WTC11 (cell line): ENCODE results near the gene GIPR. TPM values are rescaled to one million over a fixed set of nuclear protein-coding genes. Genes with fewer than 3 reads are reported as not detected.
"Not testable (repeated sequence)": the region's sequence is repeated elsewhere in the genome, so short reads cannot be mapped to it uniquely, and the experiment has no call there.

ENCODE experiments used
- ATAC-seq: fragments of 200-7000 bp; cut with Tn5 transposase; 2 replicates; pipeline ENCODE4 v1.10.0; 2021; ENCODE audit warnings: mild to moderate bottlenecking, moderate library complexity
- CTCF ChIA-PET: fragments of 300-600 bp; sonication (Branson Sonifier 250); formaldehyde crosslinking; loops from one replicate; lab custom pipeline; 2021; ENCODE audit warnings: antibody characterized with exemption; lab: Charles Lee
- POLR2A ChIA-PET: fragments of 350-600 bp; sonication (Branson Sonifier 250); formaldehyde crosslinking; loops from one replicate; lab custom pipeline; 2021; ENCODE audit warnings: antibody characterized with exemption; lab: Charles Lee
- DNase-seq: peaks from one replicate; pipeline ENCODE4 v3.0.0; 2021; ENCODE audit warnings: low spot score
- H3K27ac Mint-ChIP-seq: 2 replicates; pipeline ENCODE4 v1.8.0; 2021; ENCODE audit warnings: mixed read lengths
- H3K27me3 Mint-ChIP-seq: 2 replicates; pipeline ENCODE4 v1.8.0; 2021; ENCODE audit warnings: low read depth, mild to moderate bottlenecking, moderate library complexity, mixed read lengths
- H3K36me3 Mint-ChIP-seq: 2 replicates; pipeline ENCODE4 v1.8.0; 2021; ENCODE audit warnings: mixed read lengths
- H3K4me1 Mint-ChIP-seq: 2 replicates; pipeline ENCODE4 v1.8.0; 2022; ENCODE audit warnings: mixed read lengths
- H3K4me3 Mint-ChIP-seq: 2 replicates; pipeline ENCODE4 v1.8.0; 2021; ENCODE audit warnings: mild to moderate bottlenecking, moderate library complexity, mixed read lengths
- H3K9me3 Mint-ChIP-seq: 2 replicates; pipeline ENCODE4 v1.8.0; 2021; ENCODE audit warnings: mixed read lengths
- ATF1 ChIP-seq: sonication (generic); formaldehyde crosslinking; IDR thresholded peaks from 2 replicates; pipeline ENCODE4 v1.8.1; 2023; ENCODE audit warnings: mild to moderate bottlenecking, moderate library complexity, missing genetic modification reagents
- CREM ChIP-seq: sonication (generic); formaldehyde crosslinking; IDR thresholded peaks from 2 replicates; pipeline ENCODE4 v1.8.1; 2022; ENCODE audit warnings: mild to moderate bottlenecking, missing genetic modification reagents, moderate library complexity
- FOXP1 ChIP-seq: sonication (generic); formaldehyde crosslinking; IDR thresholded peaks from 2 replicates; pipeline ENCODE4 v1.8.0; 2022; ENCODE audit warnings: missing genetic modification reagents, mild to moderate bottlenecking, moderate library complexity, borderline replicate concordance
- HMGA2 ChIP-seq: fragments of 250-450 bp; sonication (Bioruptor Pico); IDR thresholded peaks from 2 replicates; pipeline ENCODE4 v1.4.0; 2021; ENCODE audit warnings: mild to moderate bottlenecking, moderate library complexity
- NFATC4 ChIP-seq: fragments of 250-450 bp; sonication (Bioruptor Pico); IDR thresholded peaks from 2 replicates; pipeline ENCODE4 v1.9.0; 2021; ENCODE audit warnings: mild to moderate bottlenecking
- NFE2L1 ChIP-seq: sonication (generic); formaldehyde crosslinking; IDR thresholded peaks from 2 replicates; pipeline ENCODE4 v1.8.1; 2023; ENCODE audit warnings: missing genetic modification reagents
- NR3C1 ChIP-seq: sonication (generic); formaldehyde crosslinking; conservative IDR thresholded peaks from 2 replicates; pipeline ENCODE4 v1.8.1; 2023; ENCODE audit warnings: low read depth, mild to moderate bottlenecking, missing genetic modification reagents
- ZBTB21 ChIP-seq: sonication (generic); formaldehyde crosslinking; IDR thresholded peaks from 2 replicates; pipeline ENCODE4 v1.8.1; 2023; ENCODE audit warnings: mild to moderate bottlenecking, missing genetic modification reagents, borderline replicate concordance
- ZNF121 ChIP-seq: sonication (generic); formaldehyde crosslinking; IDR thresholded peaks from 2 replicates; pipeline ENCODE4 v1.8.0; 2023; ENCODE audit warnings: missing genetic modification reagents
- ZNF219 ChIP-seq: sonication (generic); formaldehyde crosslinking; IDR thresholded peaks from 2 replicates; pipeline ENCODE4 v1.8.0; 2023; ENCODE audit warnings: missing genetic modification reagents, mild to moderate bottlenecking, borderline replicate concordance
- ZNF263 ChIP-seq: sonication (generic); formaldehyde crosslinking; IDR thresholded peaks from 2 replicates; pipeline ENCODE4 v1.8.1; 2022; ENCODE audit warnings: low read depth, mild to moderate bottlenecking, moderate library complexity, missing genetic modification reagents
- ZNF671 ChIP-seq: fragments of 250-450 bp; sonication (Bioruptor Pico); IDR thresholded peaks from 2 replicates; pipeline ENCODE4 v1.8.0; 2021; ENCODE audit warnings: mild to moderate bottlenecking
- total RNA-seq: library from RNA; stranded (reverse); gene quantifications from 3 replicates; pipeline ENCODE4 v1.2.3, GENCODE V29; 2021
- TF ChIP-seq, protein P1 (sequence below): sonication (generic); formaldehyde crosslinking; IDR thresholded peaks from 2 replicates; pipeline ENCODE4 v1.8.1; 2023; ENCODE audit warnings: mild to moderate bottlenecking, missing genetic modification reagents, borderline replicate concordance
- TF ChIP-seq, protein P2 (sequence below): sonication (generic); formaldehyde crosslinking; IDR thresholded peaks from 2 replicates; pipeline ENCODE4 v1.8.1; 2022; ENCODE audit warnings: missing genetic modification reagents, borderline replicate concordance
- TF ChIP-seq, protein P3 (sequence below): sonication (generic); formaldehyde crosslinking; IDR thresholded peaks from 2 replicates; pipeline ENCODE4 v1.8.0; 2023; ENCODE audit warnings: mild to moderate bottlenecking, missing genetic modification reagents
- TF ChIP-seq, protein P4 (sequence below): sonication (generic); formaldehyde crosslinking; IDR thresholded peaks from 2 replicates; pipeline ENCODE4 v1.8.0; 2022; ENCODE audit warnings: mild to moderate bottlenecking, missing genetic modification reagents
- TF ChIP-seq, protein P5 (sequence below): sonication (generic); formaldehyde crosslinking; IDR thresholded peaks from 2 replicates; pipeline ENCODE4 v1.8.0; 2022; ENCODE audit warnings: mild to moderate bottlenecking, missing genetic modification reagents

GIPR gene
- total RNA-seq, 1 experiment from 2014 or later = 1.8 TPM

DNA sequence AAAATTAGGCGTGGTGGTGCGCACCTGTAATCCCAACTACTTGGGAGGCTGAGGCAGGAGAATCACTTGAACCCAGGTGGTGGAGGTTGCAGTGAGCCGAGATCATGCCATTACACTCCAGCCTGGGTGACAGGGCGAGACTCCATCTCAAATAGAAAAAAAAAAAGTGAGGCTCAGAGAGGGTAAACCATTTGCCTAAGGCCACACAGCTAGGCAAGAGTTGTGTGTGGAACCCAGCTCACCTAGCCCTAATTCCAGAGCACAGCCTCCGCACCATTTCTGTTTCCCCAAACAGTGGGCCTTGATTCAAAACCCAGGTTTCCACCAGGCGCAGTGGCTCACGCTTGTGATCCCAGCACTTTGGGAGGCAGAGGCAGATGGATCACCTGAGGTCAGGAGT, 39.8 kb upstream of the GIPR start:
- H3K27me3 Mint-ChIP-seq, DNase-seq, CTCF ChIA-PET, ATAC-seq, H3K4me3 Mint-ChIP-seq, H3K9me3 Mint-ChIP-seq, H3K27ac Mint-ChIP-seq, POLR2A ChIA-PET: not testable (repeated sequence)
- peaks cover 18% of the 10 kb centered on the region for H3K4me1 Mint-ChIP-seq
- H3K36me3 Mint-ChIP-seq = peaks cover 11% of the 10 kb centered on the region

DNA sequence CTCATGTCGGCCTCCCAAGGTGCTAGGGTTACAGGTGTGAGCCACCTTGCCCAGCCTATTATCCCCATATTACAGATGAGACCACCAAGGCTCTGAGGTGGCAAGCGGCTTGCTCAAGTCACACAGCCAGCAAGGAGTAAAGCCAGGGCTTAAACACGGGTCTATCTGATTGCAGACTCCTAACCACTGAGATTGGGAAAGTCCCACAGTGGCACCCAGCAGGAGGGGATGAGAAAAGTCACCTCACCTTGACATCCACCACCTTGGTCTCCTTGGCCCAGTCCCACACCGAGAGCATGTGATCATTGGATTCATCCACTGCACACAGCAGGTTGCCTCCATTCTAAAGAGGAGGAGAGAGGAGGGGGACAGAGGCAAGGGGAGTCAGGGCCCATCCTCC, 38.3 kb upstream of the GIPR start:
- Mint-ChIP-seq H3K9me3 (no peaks in the 10 kb centered on the region), H3K4me1 (peaks cover 18% of the 10 kb centered on the region), H3K27ac (no peak overlapping the region), H3K27me3 (no peaks in the 10 kb centered on the region; the same call in 1 of the 2 replicates), H3K4me3 (no peak overlapping the region), H3K36me3 (peaks cover 6% of the 10 kb centered on the region)
- no peak for DNase-seq
- CTCF ChIA-PET = interaction anchor here (6.2 kb wide), 1 partner anchor 13 kb away, joined by 47 read pairs; no protein-coding TSS in a partner anchor
- POLR2A ChIA-PET = no interaction called here
- no peak for ATAC-seq
- no peak for TF ChIP-seq NFE2L1 (CRISPR knock-in tag)
- TF ChIP-seq HMGA2 (CRISPR knock-in tag) = no peak
- TF ChIP-seq, protein P1, sequence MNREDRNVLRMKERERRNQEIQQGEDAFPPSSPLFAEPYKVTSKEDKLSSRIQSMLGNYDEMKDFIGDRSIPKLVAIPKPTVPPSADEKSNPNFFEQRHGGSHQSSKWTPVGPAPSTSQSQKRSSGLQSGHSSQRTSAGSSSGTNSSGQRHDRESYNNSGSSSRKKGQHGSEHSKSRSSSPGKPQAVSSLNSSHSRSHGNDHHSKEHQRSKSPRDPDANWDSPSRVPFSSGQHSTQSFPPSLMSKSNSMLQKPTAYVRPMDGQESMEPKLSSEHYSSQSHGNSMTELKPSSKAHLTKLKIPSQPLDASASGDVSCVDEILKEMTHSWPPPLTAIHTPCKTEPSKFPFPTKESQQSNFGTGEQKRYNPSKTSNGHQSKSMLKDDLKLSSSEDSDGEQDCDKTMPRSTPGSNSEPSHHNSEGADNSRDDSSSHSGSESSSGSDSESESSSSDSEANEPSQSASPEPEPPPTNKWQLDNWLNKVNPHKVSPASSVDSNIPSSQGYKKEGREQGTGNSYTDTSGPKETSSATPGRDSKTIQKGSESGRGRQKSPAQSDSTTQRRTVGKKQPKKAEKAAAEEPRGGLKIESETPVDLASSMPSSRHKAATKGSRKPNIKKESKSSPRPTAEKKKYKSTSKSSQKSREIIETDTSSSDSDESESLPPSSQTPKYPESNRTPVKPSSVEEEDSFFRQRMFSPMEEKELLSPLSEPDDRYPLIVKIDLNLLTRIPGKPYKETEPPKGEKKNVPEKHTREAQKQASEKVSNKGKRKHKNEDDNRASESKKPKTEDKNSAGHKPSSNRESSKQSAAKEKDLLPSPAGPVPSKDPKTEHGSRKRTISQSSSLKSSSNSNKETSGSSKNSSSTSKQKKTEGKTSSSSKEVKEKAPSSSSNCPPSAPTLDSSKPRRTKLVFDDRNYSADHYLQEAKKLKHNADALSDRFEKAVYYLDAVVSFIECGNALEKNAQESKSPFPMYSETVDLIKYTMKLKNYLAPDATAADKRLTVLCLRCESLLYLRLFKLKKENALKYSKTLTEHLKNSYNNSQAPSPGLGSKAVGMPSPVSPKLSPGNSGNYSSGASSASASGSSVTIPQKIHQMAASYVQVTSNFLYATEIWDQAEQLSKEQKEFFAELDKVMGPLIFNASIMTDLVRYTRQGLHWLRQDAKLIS (CRISPR knock-in tag) = no peak
- TF ChIP-seq, protein P2, sequence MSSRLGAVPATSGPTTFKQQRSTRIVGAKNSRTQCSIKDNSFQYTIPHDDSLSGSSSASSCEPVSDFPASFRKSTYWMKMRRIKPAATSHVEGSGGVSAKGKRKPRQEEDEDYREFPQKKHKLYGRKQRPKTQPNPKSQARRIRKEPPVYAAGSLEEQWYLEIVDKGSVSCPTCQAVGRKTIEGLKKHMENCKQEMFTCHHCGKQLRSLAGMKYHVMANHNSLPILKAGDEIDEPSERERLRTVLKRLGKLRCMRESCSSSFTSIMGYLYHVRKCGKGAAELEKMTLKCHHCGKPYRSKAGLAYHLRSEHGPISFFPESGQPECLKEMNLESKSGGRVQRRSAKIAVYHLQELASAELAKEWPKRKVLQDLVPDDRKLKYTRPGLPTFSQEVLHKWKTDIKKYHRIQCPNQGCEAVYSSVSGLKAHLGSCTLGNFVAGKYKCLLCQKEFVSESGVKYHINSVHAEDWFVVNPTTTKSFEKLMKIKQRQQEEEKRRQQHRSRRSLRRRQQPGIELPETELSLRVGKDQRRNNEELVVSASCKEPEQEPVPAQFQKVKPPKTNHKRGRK (CRISPR knock-in tag) = no peak
- no peak for TF ChIP-seq FOXP1
- TF ChIP-seq ZBTB21 (CRISPR knock-in tag) = no peak
- TF ChIP-seq ZNF671 = no peak
- TF ChIP-seq ATF1 (CRISPR knock-in tag) = no peak
- no peak for TF ChIP-seq ZNF263 (CRISPR knock-in tag)
- TF ChIP-seq NFATC4 = no peak
- TF ChIP-seq ZNF219 (CRISPR knock-in tag) = no peak

DNA sequence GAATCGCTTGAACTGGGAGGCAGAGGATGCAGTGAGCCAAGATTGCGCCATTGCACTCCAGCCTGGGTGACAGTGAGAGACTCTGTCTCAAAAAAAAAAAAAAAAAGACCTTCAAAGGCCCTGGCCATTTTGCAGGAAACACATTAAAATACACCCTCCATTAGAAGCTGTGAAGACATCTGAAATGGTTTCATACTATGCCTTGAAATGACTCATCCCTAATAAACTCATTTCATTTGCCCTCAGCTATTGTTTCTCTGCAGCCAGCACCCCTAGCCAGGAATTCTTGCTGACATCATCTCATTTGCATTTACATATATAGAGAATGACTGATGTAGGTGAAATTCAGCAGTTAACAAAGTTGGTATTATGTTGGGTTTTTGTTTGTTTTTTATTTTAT, 37.6 kb upstream of the GIPR start:
- H3K4me3 Mint-ChIP-seq = no peak overlapping the region
- ATAC-seq (no peak), DNase-seq (no peak)
- no peaks in the 10 kb centered on the region for H3K9me3 Mint-ChIP-seq
- peaks cover 18% of the 10 kb centered on the region for H3K4me1 Mint-ChIP-seq
- ChIA-PET POLR2A (interaction anchor here (0.7 kb wide), 2 partner anchors 75 to 267 kb away, joined by 4 to 7 read pairs; no protein-coding TSS in a partner anchor), CTCF (interaction anchor here (0.6 to 6.2 kb wide), 9 partner anchors 12 to 227 kb away, joined by 3 to 47 read pairs (median 4); no protein-coding TSS in a partner anchor)
- H3K27me3 Mint-ChIP-seq = no peaks in the 10 kb centered on the region; the same call in 1 of the 2 replicates
- H3K36me3 Mint-ChIP-seq = peaks cover 6% of the 10 kb centered on the region
- H3K27ac Mint-ChIP-seq = no peak overlapping the region
- TF ChIP-seq NR3C1 (CRISPR knock-in tag) = no peak

DNA sequence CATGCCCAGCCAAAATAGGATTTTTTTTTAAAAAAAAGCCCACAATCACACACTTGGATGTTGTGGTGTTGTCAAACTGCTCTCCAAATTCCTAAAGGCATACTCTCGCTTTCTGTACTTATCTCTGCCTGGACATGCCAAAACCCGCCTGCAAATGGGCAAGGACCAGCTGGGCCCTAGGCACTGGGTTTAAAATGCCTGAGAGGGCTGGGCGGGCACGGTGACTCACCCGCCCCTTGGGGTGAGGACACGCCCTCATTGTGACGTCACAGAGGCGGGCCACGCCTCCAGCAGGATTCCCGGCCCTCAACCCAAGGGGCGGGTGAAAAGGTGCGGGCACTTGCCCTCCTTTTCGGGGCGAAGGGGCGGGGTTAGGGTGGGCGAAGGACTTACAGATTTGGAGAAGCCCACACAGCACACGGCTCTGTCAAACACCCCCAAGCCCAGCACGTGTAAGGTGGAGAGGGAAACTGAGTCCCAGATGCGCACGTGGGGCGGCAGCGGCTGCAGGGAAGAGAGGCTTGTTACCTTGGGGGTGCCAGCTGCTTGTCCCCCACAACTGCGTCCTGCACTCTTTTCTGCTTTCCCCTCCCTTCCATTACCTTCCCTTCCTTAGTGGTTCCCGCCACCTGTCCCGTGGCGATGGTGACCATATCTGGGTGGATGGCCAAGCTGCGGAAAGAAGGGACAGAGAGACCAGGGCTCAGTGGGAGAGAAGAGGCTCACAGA, 35.4 kb upstream of the GIPR start:
- Mint-ChIP-seq H3K27ac (peak overlapping the region; percentile 99), H3K4me1 (peaks cover 19% of the 10 kb centered on the region), H3K36me3 (peaks cover under 1% of the 10 kb centered on the region), H3K4me3 (peak overlapping the region; percentile 57), H3K9me3 (no peaks in the 10 kb centered on the region), H3K27me3 (no peaks in the 10 kb centered on the region)
- DNase-seq (peak; percentile 96), ATAC-seq (peak; percentile 88)
- CTCF ChIA-PET = interaction anchor here (0.7 to 6.2 kb wide), 7 partner anchors 10 to 137 kb away, joined by 3 to 47 read pairs (median 4); partner anchors contain the start of genes QPCTL and SIX5
- POLR2A ChIA-PET = interaction anchor here (0.7 to 1.1 kb wide), 2 partner anchors 17 to 44 kb away, joined by 3 to 4 read pairs; no protein-coding TSS in a partner anchor
- TF ChIP-seq, protein P3, sequence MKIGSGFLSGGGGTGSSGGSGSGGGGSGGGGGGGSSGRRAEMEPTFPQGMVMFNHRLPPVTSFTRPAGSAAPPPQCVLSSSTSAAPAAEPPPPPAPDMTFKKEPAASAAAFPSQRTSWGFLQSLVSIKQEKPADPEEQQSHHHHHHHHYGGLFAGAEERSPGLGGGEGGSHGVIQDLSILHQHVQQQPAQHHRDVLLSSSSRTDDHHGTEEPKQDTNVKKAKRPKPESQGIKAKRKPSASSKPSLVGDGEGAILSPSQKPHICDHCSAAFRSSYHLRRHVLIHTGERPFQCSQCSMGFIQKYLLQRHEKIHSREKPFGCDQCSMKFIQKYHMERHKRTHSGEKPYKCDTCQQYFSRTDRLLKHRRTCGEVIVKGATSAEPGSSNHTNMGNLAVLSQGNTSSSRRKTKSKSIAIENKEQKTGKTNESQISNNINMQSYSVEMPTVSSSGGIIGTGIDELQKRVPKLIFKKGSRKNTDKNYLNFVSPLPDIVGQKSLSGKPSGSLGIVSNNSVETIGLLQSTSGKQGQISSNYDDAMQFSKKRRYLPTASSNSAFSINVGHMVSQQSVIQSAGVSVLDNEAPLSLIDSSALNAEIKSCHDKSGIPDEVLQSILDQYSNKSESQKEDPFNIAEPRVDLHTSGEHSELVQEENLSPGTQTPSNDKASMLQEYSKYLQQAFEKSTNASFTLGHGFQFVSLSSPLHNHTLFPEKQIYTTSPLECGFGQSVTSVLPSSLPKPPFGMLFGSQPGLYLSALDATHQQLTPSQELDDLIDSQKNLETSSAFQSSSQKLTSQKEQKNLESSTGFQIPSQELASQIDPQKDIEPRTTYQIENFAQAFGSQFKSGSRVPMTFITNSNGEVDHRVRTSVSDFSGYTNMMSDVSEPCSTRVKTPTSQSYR (CRISPR knock-in tag) = no peak
- TF ChIP-seq, protein P4, sequence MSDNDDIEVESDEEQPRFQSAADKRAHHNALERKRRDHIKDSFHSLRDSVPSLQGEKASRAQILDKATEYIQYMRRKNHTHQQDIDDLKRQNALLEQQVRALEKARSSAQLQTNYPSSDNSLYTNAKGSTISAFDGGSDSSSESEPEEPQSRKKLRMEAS = peak; percentile 40; the same call in 1 of the 2 replicates
- 0 out of 2 replicates have a peak, but pooled peaks have one; percentile 59 for TF ChIP-seq CREM (CRISPR knock-in tag)
- peak; percentile 30; the same call in 1 of the 2 replicates for TF ChIP-seq ZNF121 (CRISPR knock-in tag)
- TF ChIP-seq FOXP1 = peak; percentile 16; the same call in 1 of the 2 replicates
- TF ChIP-seq, protein P5, sequence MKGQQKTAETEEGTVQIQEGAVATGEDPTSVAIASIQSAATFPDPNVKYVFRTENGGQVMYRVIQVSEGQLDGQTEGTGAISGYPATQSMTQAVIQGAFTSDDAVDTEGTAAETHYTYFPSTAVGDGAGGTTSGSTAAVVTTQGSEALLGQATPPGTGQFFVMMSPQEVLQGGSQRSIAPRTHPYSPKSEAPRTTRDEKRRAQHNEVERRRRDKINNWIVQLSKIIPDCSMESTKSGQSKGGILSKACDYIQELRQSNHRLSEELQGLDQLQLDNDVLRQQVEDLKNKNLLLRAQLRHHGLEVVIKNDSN = no peak
